EH (cell line): ENCODE data around the gene RNF224.

Experiments used
- DNase-seq: peaks from one replicate; pipeline ENCODE4 v3.0.0-alpha.2; 2015; ENCODE audit warnings: low read depth

Gene RNF224

DNA sequence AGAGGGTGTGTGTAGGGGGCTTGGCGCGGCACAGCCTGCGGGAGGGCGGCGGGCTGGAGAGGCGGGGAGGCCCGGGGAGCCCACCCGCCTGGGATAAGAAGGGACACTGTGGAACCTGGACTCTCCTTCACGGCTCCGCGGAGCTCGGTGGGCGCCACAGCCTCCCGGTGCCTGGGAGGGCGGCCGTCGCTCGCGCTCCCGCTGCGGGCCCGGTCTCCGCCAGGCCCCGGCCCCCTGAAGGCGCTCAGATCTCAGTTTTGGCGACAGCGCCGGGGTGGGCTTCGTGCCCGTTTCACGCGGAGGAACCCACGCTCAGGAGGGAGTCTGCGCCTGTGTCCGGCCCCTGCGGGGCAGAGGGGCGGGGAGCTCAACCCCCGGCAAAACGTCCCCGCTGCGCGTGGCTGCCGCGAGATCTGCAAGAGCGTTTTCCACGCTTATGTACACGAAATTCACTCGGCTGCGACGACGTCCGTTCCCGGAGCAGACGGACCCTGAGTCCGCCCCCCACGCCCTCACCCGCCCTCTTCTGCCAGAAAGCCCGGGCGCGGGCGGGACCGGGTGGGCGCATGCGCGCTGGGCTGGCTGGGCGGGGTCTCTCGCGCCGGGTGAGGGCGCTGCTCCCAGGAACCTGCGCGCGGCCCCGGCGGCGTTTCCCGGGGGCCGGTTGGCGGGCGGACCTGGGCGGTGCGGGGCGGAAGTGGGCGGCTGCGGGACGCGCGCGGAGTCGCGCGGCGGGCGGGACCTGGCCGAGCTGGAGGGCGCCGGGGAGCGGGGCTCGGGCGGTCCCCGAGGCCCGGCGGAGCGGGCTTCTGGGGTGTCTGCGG lies 27.5 kb downstream of the RNF224 start, which contains the start of gene NELFB:
TSS of gene NELFB (plus strand) at position 704 of the 824 bp plus-strand sequence.
- DNase-seq: peak; percentile 88

DNA sequence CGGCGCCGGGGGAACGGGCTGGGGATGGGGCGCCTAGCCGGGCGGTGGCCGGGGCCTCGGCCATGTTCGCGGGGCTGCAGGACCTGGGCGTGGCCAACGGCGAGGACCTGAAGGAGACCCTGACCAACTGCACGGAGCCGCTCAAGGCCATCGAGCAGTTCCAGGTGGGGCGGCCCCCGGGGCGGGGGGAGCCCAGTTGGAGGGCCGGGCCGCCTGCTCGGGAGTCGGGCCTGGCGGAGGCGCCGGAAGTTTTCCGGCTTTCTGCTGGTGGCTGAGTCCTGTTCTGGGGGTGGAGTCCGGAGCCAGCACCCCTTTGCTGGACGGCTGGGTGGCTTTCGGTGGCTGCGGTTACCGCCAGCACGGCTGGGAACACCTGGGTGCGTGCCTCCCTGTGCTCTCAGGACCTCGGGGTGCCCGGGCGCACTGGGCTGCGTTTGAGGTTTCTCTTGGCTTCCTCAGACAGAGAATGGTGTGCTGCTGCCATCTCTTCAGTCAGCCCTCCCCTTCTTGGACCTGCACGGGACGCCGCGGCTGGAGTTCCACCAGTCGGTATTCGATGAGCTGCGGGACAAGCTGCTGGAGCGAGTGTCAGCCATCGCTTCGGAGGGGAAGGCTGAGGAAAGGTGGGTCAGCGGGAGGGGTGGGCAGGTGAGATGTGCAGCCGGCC lies 28.3 kb downstream of the RNF224 start:
- DNase-seq: peak; percentile 50

DNA sequence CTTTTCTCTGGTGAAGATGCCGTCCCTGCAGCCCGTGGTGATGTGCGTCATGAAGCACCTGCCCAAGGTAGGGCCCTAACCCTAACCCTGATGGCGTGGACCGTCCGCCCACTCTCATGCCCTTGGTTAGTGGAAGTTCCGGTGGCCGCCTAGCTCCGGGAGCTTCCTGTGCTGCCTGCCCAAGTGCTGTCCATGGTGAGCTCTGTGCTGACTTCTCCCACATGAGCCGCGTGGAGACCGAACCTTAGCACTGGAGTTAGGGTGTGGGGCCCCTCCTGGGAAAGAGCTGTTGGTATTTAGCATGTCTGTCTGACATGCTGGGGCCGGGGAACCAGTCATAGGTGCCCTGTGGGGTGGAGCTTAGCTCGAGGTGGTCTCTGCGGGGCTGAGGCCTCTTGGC lies 29.1 kb downstream of the RNF224 start:
- no peak for DNase-seq

DNA sequence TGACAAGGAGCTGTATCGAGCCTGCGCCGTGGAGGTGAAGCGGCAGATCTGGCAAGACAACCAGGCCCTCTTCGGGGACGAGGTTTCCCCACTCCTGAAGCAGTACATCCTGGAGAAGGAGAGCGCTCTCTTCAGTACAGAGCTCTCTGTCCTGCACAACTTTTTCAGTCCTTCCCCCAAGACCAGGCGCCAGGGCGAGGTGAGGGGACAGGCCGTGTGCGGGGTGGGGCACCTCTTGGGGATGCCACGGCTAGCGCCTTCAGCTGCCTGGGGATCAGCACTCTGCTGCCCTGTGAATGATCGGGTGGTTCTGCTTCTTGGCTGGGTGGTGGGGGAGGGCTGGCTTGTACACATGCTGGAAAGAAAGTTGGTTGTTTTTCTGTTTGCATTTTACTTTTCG lies 29.6 kb downstream of the RNF224 start:
- no peak for DNase-seq

GRCh38 chr9:137262173-137262908 lies 35.0 kb downstream of the RNF224 start:
- DNase-seq: peak; percentile 54

GRCh38 chr9:137262909-137263285 lies 35.6 kb downstream of the RNF224 start:
- no peak for DNase-seq

GRCh38 chr9:137263506-137263905 lies 36.2 kb downstream of the RNF224 start:
- no peak for DNase-seq

GRCh38 chr9:137264067-137264466 lies 36.8 kb downstream of the RNF224 start:
- no peak for DNase-seq

GRCh38 chr9:137265496-137266161 lies 38.3 kb downstream of the RNF224 start:
- no peak for DNase-seq

DNA sequence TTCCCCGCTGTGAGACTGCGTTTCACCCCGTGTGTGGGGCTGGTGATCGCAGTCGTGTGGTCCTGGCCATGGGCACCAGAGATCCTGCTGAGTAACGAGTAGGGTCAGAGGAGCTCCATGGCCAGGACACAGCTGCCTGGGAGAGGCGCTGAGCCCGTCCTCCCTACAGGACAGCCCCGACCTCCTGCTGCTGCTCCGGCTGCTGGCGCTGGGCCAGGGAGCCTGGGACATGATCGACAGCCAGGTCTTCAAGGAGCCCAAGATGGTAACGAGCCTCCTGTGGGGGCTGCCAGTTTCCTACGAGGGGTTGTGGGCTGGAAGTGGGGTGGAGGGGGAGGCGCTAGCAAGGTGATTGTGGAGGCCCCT lies 38.8 kb downstream of the RNF224 start:
- no peak for DNase-seq

- no peak for DNase-seq
Observed at GRCh38 chr9:137266585-137267453, 39.5 kb downstream of the RNF224 start.

DNA sequence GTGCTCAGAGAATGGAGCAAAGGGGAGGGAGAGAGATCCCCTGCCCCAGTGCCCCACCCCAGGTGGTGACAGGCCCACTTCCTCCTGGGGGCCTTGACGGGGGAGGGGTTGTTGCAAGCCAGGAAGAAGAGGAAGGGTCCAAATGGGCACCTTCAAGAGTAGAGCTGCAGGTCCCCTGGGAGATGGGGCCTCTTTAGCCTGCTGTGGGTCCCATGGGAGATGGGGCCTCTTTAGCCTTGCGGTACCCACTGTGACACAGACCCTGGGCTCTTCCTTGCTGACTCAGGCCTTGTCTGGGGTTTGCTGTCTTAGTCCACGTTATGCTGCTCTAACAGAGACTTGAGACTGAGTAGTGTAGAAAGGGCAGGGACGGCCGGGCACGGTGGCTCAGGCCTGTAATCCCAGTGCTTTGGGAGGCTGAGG lies 40.6 kb downstream of the RNF224 start:
- DNase-seq: no peak

DNA sequence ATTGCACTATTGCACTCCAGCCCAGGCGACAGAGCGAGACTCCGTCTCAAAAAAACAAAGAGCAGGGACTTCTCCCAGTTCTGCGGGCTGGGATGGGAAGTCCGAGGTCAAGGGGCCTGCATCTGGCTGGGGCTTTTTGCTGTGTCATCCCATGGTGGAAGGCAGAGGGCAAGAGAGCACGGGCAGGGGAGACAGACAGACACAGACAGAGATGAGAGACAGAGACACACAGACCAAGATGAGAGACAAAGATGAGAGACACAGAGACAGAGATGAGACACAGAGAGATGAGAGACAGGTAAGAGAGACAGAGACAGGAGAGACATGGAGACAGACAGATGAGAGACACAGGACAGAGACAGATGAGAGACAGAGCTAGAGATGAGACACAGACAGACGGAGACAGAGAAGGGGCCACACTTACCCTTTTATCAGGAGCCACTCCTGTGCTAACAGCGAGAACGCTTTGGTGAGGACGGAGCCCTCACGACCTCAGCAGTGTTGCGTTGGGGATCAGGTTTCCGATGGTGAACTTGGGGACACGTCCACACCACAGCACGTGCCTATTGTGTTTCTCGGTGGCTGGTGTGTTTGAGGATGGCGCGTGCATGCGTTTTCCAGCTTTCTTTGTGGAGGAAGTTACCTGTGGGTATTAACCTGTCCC lies 41.4 kb downstream of the RNF224 start:
- no peak for DNase-seq

DNA sequence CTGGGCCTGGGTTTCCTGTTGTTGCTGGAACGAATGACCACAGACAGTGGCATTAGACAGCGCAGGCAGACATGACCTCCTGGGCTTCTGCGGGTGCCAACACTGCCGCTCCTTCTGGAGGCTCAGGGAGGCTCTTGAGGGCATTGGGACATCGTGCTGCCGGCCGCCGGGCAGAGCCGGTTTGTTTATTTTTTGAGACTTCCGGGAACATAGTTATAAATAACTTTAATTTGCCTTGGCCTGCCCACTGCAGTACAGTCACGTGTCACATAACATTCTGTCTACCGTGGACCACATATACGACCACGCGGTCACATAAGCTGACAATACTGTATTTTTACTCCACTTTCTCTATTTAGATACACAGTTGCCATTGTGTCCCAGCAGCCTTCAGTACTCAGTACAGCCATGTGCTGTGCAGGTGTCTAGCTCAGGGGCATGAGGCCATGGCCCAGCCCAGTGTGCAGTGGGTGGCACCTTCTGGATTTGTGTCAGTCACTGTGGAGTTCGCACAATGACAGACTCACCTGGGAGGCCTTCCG lies 42.0 kb downstream of the RNF224 start:
- DNase-seq: peak; percentile 89

GRCh38 chr9:137270929-137271695 lies 43.8 kb downstream of the RNF224 start:
- no peak for DNase-seq

GRCh38 chr9:137271696-137272076 lies 44.4 kb downstream of the RNF224 start:
- DNase-seq: no peak

- DNase-seq: no peak
Observed at GRCh38 chr9:137272241-137273094, 45.2 kb downstream of the RNF224 start.

- no peak for DNase-seq
Observed at GRCh38 chr9:137273095-137273490, 45.8 kb downstream of the RNF224 start.
